Transverse colon (tissue), 4 donors: ENCODE measurements around the gene YTHDC2. TPM values are rescaled to one million over a fixed set of nuclear protein-coding genes. Genes with fewer than 3 reads are reported as not detected.

ENCODE experiments used
- DNase-seq: peaks from one replicate; pipeline ENCODE4 v3.0.0-alpha.2; 2019
- H3K27ac ChIP-seq, 4 donors: fragments of 200-600 bp; sonication (generic); 2 replicates each; pipeline ENCODE4 v1.5.1; 2016 to 2018; ENCODE audit warnings: inconsistent platforms in 4 of 4
- H3K27me3 ChIP-seq: fragments of 200-600 bp; sonication (generic); 2 replicates; pipeline ENCODE4 v1.5.1; 2017; ENCODE audit warnings: inconsistent platforms
- H3K36me3 ChIP-seq, 4 donors: fragments of 200-600 bp; sonication (generic); 2 replicates each; pipeline ENCODE4 v1.5.1; 2017 to 2019; ENCODE audit warnings: inconsistent platforms in 4 of 4
- H3K4me1 ChIP-seq, 4 donors: fragments of 200-600 bp; sonication (generic); 2 replicates each; pipeline ENCODE4 v1.5.1; 2017 to 2020; ENCODE audit warnings: inconsistent platforms in 4 of 4
- H3K4me3 ChIP-seq, 4 donors: fragments of 200-600 bp; sonication (generic); 1 replicate in 1 of 4; 2 replicates in 3 of 4; pipeline versions ENCODE4 v1.5.1 to v1.6.1; 2017 to 2019; ENCODE audit warnings: inconsistent platforms in 4 of 4
- H3K9me3 ChIP-seq, 2 donors: fragments of 200-600 bp; sonication (generic); 2 replicates each; pipeline ENCODE4 v1.5.1; 2017 to 2019; ENCODE audit warnings: inconsistent platforms in 2 of 2
- CTCF ChIP-seq, 5 experiments: fragments of 200-600 bp in 3 of 5; fragments of 450-650 bp in 2 of 5; sonication (generic) in 3 of 5; IDR thresholded peaks; 1 replicate in 2 of 5; 2 replicates in 3 of 5; pipeline ENCODE4 v1.5.1; 2016 to 2017; ENCODE audit warnings: antibody characterized with exemption in 5 of 5, inconsistent platforms in 3 of 5, mild to moderate bottlenecking in 2 of 5, moderate library complexity in 1 of 5
- EP300 ChIP-seq: sonication (generic); formaldehyde crosslinking; IDR thresholded peaks from one replicate; pipeline ENCODE4 v1.6.1; 2017; ENCODE audit warnings: antibody characterized with exemption, low read depth
- POLR2A ChIP-seq: fragments of 450-650 bp; IDR thresholded peaks from one replicate; pipeline ENCODE4 v1.6.1; 2016; ENCODE audit warnings: antibody characterized with exemption, mild to moderate bottlenecking, moderate library complexity
- POLR2AphosphoS5 ChIP-seq, 3 donors: sonication (generic); formaldehyde crosslinking; IDR thresholded peaks; one replicate each; pipeline ENCODE4 v1.6.1; 2016; ENCODE audit warnings: antibody characterized with exemption in 3 of 3
- WGBS, 2 donors: methylation state at CpG; one replicate each; pipeline ENCODE4 v1.1.5; 2018; ENCODE audit warnings: low coverage in 1 of 2; 5-methylcytosine and 5-hydroxymethylcytosine counted together
- in situ Hi-C, 4 donors: fragments of 200-750 bp; cut with MboI; loops; one replicate each; pipeline versions ENCODE4 v1.15.0 to v1.15.1; 2017; ENCODE audit warnings: low sequenced_read_pairs in 3 of 4, low pct_ligation_motif_present in 1 of 4, low pct_unique_long_range_greater_than_20kb in 1 of 4
- intact Hi-C: fragments of 100-400 bp; cut with DNase I; formaldehyde crosslinking; loops from one replicate; pipeline ENCODE4 v1.15.1; 2023; ENCODE audit warnings: low total_unique reads
- total RNA-seq, 4 donors: library from RNA; depleted of rRNA; stranded (reverse); fragments of >200 nt; gene quantifications; one replicate each; pipeline ENCODE4 v1.1.0, GENCODE V29; 2016

Gene YTHDC2
- total RNA-seq, 4 donors from 2014 or later = 23.6 to 35.4 (median 27.6) TPM

- H3K27ac ChIP-seq = no peak overlapping the region
- no peaks in the 10 kb centered on the region for H3K27me3 ChIP-seq
- H3K9me3 ChIP-seq = no peaks in the 10 kb centered on the region
- no peak for TF ChIP-seq EP300
- H3K4me3 ChIP-seq = no peak overlapping the region
- intact Hi-C loops (no loop called here), in situ Hi-C loops (no loop called here)
- 100% methylated on average over 1 of the region's 1 CpG for WGBS, 2 donors
- DNase-seq = no peak
- H3K4me1 ChIP-seq = peaks cover 0 to under 1% (median 0%) of the 10 kb centered on the region in 4 donors
- peaks cover 0 to 62% (median 25%) of the 10 kb centered on the region in 4 donors for H3K36me3 ChIP-seq
Measured at GRCh38 chr5:113552137-113552536, 38.6 kb downstream of the YTHDC2 start.

- H3K4me1 ChIP-seq = no peaks in the 10 kb centered on the region
- intact Hi-C loops (no loop called here), in situ Hi-C loops (no loop called here)
- no peak overlapping the region for H3K4me3 ChIP-seq
- no peak overlapping the region for H3K27ac ChIP-seq
- H3K27me3 ChIP-seq = no peaks in the 10 kb centered on the region
- DNase-seq = no peak
- TF ChIP-seq POLR2A (no peak), CTCF (IDR thresholded peaks at IDR 0.05) (no peak), EP300 (no peak), POLR2AphosphoS5 (IDR thresholded peaks at IDR 0.05) (no peak)
- H3K36me3 ChIP-seq = peaks cover 0 to 62% (median 25%) of the 10 kb centered on the region in 4 donors
- no peaks in the 10 kb centered on the region for H3K9me3 ChIP-seq
Measured at GRCh38 chr5:113552620-113553019, 39.1 kb downstream of the YTHDC2 start.

- TF ChIP-seq EP300 (no peak), POLR2AphosphoS5 (IDR thresholded peaks at IDR 0.05) (no peak), CTCF (IDR thresholded peaks at IDR 0.05) (no peak), POLR2A (no peak)
- intact Hi-C loops (no loop called here), in situ Hi-C loops (no loop called here)
- no peak for DNase-seq
- Histone ChIP-seq H3K9me3 (no peaks in the 10 kb centered on the region), H3K4me3 (no peak overlapping the region), H3K27me3 (no peaks in the 10 kb centered on the region), H3K4me1 (no peaks in the 10 kb centered on the region), H3K27ac (no peak overlapping the region), H3K36me3 (peaks cover 0 to 47% (median 12%) of the 10 kb centered on the region in 4 donors)
- WGBS, 2 donors = 95 to 97% methylated on average over 3 of the region's 3 CpGs
Measured at GRCh38 chr5:113562828-113563400, 49.4 kb downstream of the YTHDC2 start.

GRCh38 chr5:113569396-113569795, 55.9 kb downstream of the YTHDC2 start:
- H3K36me3 ChIP-seq = peaks cover 0 to 49% (median 21%) of the 10 kb centered on the region in 4 donors
- no peaks in the 10 kb centered on the region for H3K4me1 ChIP-seq
- 95 to 100% methylated on average over 5 of the region's 5 CpGs for WGBS, 2 donors
- in situ Hi-C loops (no loop called here), intact Hi-C loops (no loop called here)
- no peaks in the 10 kb centered on the region for H3K27me3 ChIP-seq
- no peak overlapping the region for H3K4me3 ChIP-seq
- DNase-seq = no peak
- no peaks in the 10 kb centered on the region for H3K9me3 ChIP-seq
- H3K27ac ChIP-seq = no peak overlapping the region
- TF ChIP-seq CTCF (IDR thresholded peaks at IDR 0.05) (no peak), POLR2AphosphoS5 (IDR thresholded peaks at IDR 0.05) (no peak), EP300 (no peak), POLR2A (no peak)

GRCh38 chr5:113572716-113573115, 59.2 kb downstream of the YTHDC2 start:
- 94 to 100% methylated on average over 2 of the region's 2 CpGs for WGBS, 2 donors
- no peaks in the 10 kb centered on the region for H3K9me3 ChIP-seq
- no peak overlapping the region for H3K27ac ChIP-seq
- intact Hi-C loops = loop anchor here (5.0 kb wide), 1 partner anchor 1380 kb away; no protein-coding TSS in a partner anchor
- TF ChIP-seq POLR2A (no peak), POLR2AphosphoS5 (IDR thresholded peaks at IDR 0.05) (no peak), EP300 (no peak), CTCF (IDR thresholded peaks at IDR 0.05) (no peak)
- in situ Hi-C loops = no loop called here
- H3K36me3 ChIP-seq = peaks cover 0 to 38% (median 14%) of the 10 kb centered on the region in 4 donors
- DNase-seq = no peak
- H3K4me1 ChIP-seq = no peaks in the 10 kb centered on the region
- no peak overlapping the region for H3K4me3 ChIP-seq
- no peaks in the 10 kb centered on the region for H3K27me3 ChIP-seq
